ENCODE results near the gene PRDM2. TPM values are rescaled to one million over a fixed set of nuclear protein-coding genes. Genes with fewer than 3 reads are reported as not detected.

PRDM2 gene
- total RNA-seq, 6 experiments from 2014 or later, result 20.9 to 26.9 (median 25.7) TPM

GRCh38 chr1:13802782-13803545 is 103.0 kb downstream of the PRDM2 start:
- no peak for TF ChIP-seq CTCF (IDR thresholded peaks at IDR 0.05)

GRCh38 chr1:13803546-13804239 is 103.7 kb downstream of the PRDM2 start:
- Mint-ChIP-seq H3K27ac (no peak overlapping the region), H3K4me3 (no peak overlapping the region), H3K4me1 (ENCODE audit: low read depth) (peaks cover 3% of the 10 kb centered on the region), H3K27me3 (ENCODE audit: insufficient read depth) (peaks cover 3% of the 10 kb centered on the region), H3K9me3 (no peaks in the 10 kb centered on the region), H3K36me3 (ENCODE audit: low read depth) (no peaks in the 10 kb centered on the region)
- TF ChIP-seq CTCF (IDR thresholded peaks at IDR 0.05), result no peak
- DNase-seq, result no peak

More at GRCh38 chr1:13802782-13803545, 103.0 kb downstream of the PRDM2 start:
- Mint-ChIP-seq H3K27ac (no peak overlapping the region), H3K4me3 (no peak overlapping the region), H3K9me3 (no peaks in the 10 kb centered on the region), H3K36me3 (ENCODE audit: low read depth) (0 out of 2 replicates have a peak, but pooled peaks cover 5% of the 10 kb centered on the region), H3K4me1 (ENCODE audit: low read depth) (no peaks in the 10 kb centered on the region), H3K27me3 (ENCODE audit: insufficient read depth) (peaks cover 3% of the 10 kb centered on the region)
- DNase-seq, result no peak

- DNase-seq, result no peak
- Mint-ChIP-seq H3K27me3 (ENCODE audit: insufficient read depth) (peaks cover 3% of the 10 kb centered on the region), H3K4me3 (no peak overlapping the region), H3K4me1 (ENCODE audit: low read depth) (peaks cover 8% of the 10 kb centered on the region), H3K27ac (no peak overlapping the region), H3K9me3 (no peaks in the 10 kb centered on the region), H3K36me3 (ENCODE audit: low read depth) (no peaks in the 10 kb centered on the region; the same call in 1 of the 2 replicates)
- no peak for TF ChIP-seq CTCF (IDR thresholded peaks at IDR 0.05)
These were observed 104.2 kb downstream of the PRDM2 start for GRCh38 chr1:13804240-13804633.

DNA sequence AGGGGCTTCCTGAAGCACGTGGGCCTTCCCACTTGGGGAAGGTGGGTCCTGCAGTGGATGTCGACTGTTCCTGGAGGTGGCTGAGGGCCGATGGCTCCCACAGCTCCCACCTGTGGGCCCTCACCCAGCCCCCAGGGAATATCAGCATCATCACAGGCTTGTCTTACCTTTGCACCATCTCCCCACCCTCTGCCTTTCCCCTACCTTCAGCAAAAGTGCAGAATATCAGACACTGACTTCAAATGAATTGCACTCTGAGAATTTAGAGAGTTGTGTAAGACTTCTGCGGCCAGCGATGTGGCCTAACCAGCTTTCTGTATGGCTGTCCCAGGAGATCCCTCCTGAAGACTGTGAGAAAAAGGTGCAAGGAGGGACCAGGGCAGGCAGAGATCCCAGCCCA is 105.4 kb downstream of the PRDM2 start:
- H3K4me3 Mint-ChIP-seq, result no peak overlapping the region
- H3K36me3 Mint-ChIP-seq (ENCODE audit: low read depth), result no peaks in the 10 kb centered on the region; the same call in 1 of the 2 replicates
- peaks cover 14% of the 10 kb centered on the region for H3K4me1 Mint-ChIP-seq (ENCODE audit: low read depth)
- peaks cover 1% of the 10 kb centered on the region for H3K27me3 Mint-ChIP-seq (ENCODE audit: insufficient read depth)
- H3K9me3 Mint-ChIP-seq, result no peaks in the 10 kb centered on the region
- no peak for TF ChIP-seq CTCF (IDR thresholded peaks at IDR 0.05)
- no peak overlapping the region for H3K27ac Mint-ChIP-seq
- no peak for DNase-seq

DNA sequence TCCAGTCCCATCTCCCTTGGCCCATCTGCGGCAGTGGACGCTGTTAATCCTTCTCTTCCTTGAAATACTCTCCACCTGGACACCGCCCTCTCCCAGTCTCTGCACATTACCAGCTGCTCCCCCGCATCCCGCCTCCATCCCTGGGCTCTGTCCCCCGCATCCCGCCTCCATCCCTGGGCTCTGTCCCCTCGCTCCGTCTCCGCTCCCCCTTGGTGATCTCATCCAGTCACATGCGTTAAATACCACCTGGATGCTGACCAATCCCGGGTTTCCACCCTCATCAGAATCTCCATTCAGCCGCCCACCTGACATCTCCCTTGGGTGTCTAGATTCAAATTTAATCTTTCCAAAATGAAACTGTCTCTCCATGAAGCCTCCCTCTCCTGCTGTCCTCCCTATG is 106.1 kb downstream of the PRDM2 start:
- Mint-ChIP-seq H3K9me3 (no peaks in the 10 kb centered on the region), H3K36me3 (ENCODE audit: low read depth) (no peaks in the 10 kb centered on the region; the same call in 1 of the 2 replicates), H3K4me3 (no peak overlapping the region), H3K4me1 (ENCODE audit: low read depth) (peaks cover 14% of the 10 kb centered on the region), H3K27ac (no peak overlapping the region), H3K27me3 (ENCODE audit: insufficient read depth) (peaks cover 1% of the 10 kb centered on the region)
- TF ChIP-seq CTCF (IDR thresholded peaks at IDR 0.05), result no peak
- DNase-seq, result no peak

Data from HFFc6 (cell line).